Measurements from ENCODE around the gene MEAF6.

Gene MEAF6

DNA sequence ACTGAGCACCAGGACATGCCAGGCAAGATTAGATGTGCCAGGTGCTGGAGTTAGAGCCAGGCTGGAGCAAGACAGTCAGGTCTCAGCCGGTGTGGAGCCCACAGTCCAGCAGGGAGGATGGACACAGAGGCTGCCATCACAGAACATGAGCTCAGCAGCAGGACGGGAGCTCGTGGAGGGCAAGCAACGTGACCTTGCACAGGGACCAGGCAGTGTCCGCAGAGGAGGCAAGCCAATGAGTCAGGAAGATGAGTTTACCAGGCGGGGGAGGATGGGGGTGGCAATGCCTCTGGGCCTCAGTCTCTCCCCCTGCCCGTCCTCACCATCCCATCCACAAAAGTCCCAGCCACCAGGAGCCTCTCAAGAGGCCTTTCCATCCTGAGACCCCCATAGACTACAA, 60.9 kb downstream of the MEAF6 start:
- no peak overlapping the region for H3K4me3 ChIP-seq (IDR thresholded peaks at IDR 0.05; ENCODE audit: insufficient read depth, low read depth, low read length)
- H3K9ac ChIP-seq = no peak overlapping the region

DNA sequence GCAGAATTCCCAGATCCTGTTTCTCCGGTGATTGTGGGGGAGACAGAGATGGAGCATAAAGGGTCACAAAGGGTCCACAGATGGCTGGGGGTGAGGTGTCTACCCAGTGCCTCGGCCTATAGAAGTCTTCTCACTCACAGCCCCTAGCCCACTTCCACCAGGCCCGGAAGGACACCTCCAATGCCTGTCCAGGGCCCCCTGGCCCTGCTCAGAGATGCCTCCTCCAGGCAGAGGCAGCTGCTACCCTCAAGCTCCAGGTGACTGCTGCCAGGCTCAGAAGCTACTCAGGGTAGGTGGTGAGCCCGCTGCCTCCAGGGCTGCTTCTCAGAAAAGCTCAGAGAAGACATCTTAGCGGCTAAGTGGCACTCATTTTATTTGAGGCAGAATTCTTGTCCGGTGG, 62.1 kb downstream of the MEAF6 start:
- Histone ChIP-seq H3K9ac (no peak overlapping the region), H3K4me1 (ENCODE audit: low read depth, poor library complexity, severe bottlenecking) (peaks cover 9% of the 10 kb centered on the region), H3K27ac (no peak overlapping the region), H2AFZ (ENCODE audit: low read depth) (no peak overlapping the region), H3K79me2 (ENCODE audit: insufficient read depth, low read depth) (no peaks in the 10 kb centered on the region), H3K4me2 (no peak overlapping the region), H3K27me3 (ENCODE audit: insufficient read depth, low read depth) (no peaks in the 10 kb centered on the region), H3K4me3 (IDR thresholded peaks at IDR 0.05; ENCODE audit: insufficient read depth, low read depth, low read length) (no peak overlapping the region), H3K36me3 (ENCODE audit: insufficient read depth) (no peaks in the 10 kb centered on the region), H4K20me1 (ENCODE audit: insufficient read depth) (no peaks in the 10 kb centered on the region)
- TF ChIP-seq, protein P1, sequence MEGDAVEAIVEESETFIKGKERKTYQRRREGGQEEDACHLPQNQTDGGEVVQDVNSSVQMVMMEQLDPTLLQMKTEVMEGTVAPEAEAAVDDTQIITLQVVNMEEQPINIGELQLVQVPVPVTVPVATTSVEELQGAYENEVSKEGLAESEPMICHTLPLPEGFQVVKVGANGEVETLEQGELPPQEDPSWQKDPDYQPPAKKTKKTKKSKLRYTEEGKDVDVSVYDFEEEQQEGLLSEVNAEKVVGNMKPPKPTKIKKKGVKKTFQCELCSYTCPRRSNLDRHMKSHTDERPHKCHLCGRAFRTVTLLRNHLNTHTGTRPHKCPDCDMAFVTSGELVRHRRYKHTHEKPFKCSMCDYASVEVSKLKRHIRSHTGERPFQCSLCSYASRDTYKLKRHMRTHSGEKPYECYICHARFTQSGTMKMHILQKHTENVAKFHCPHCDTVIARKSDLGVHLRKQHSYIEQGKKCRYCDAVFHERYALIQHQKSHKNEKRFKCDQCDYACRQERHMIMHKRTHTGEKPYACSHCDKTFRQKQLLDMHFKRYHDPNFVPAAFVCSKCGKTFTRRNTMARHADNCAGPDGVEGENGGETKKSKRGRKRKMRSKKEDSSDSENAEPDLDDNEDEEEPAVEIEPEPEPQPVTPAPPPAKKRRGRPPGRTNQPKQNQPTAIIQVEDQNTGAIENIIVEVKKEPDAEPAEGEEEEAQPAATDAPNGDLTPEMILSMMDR (conservative IDR thresholded peaks at IDR 0.05; ENCODE audit: low read depth, low read length) = no peak

More for the DNA sequence above, 60.9 kb downstream of the MEAF6 start:
- Histone ChIP-seq H4K20me1 (ENCODE audit: insufficient read depth) (no peaks in the 10 kb centered on the region), H3K79me2 (ENCODE audit: insufficient read depth, low read depth) (no peaks in the 10 kb centered on the region), H3K27ac (no peak overlapping the region), H3K4me1 (ENCODE audit: low read depth, poor library complexity, severe bottlenecking) (peaks cover 9% of the 10 kb centered on the region), H3K4me2 (no peak overlapping the region), H3K27me3 (ENCODE audit: insufficient read depth, low read depth) (no peaks in the 10 kb centered on the region), H2AFZ (ENCODE audit: low read depth) (no peak overlapping the region), H3K36me3 (ENCODE audit: insufficient read depth) (no peaks in the 10 kb centered on the region)
- TF ChIP-seq, protein P1 (conservative IDR thresholded peaks at IDR 0.05; ENCODE audit: low read depth, low read length) = no peak

DNA sequence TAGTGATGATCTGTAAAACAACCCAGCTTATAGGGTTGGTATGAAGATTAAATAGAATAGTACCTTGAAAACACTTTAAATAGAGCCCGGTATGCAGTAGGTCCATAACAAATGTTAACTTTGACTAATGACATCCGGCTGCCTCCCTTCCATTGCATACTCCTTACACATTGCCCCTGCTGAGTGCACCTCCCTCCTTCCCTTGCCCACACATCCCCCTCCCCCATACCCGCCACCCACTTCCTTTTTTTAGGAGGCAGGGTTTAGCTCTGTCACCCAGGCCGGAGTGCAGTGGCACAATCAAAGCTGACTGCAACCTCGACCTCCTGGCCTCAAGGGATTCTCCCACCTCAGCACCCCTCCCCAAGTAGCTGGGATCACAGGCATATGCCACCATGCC, 64.6 kb downstream of the MEAF6 start:
- Histone ChIP-seq H4K20me1 (ENCODE audit: insufficient read depth) (no peaks in the 10 kb centered on the region), H3K4me1 (ENCODE audit: low read depth, poor library complexity, severe bottlenecking) (peaks cover under 1% of the 10 kb centered on the region), H3K36me3 (ENCODE audit: insufficient read depth) (no peaks in the 10 kb centered on the region), H3K4me3 (IDR thresholded peaks at IDR 0.05; ENCODE audit: insufficient read depth, low read depth, low read length) (no peak overlapping the region), H3K27ac (no peak overlapping the region), H3K9ac (no peak overlapping the region), H2AFZ (ENCODE audit: low read depth) (no peak overlapping the region), H3K79me2 (ENCODE audit: insufficient read depth, low read depth) (no peaks in the 10 kb centered on the region), H3K4me2 (no peak overlapping the region), H3K27me3 (ENCODE audit: insufficient read depth, low read depth) (peaks cover 7% of the 10 kb centered on the region; the same call in 1 of the 2 replicates)
- TF ChIP-seq, protein P1 (conservative IDR thresholded peaks at IDR 0.05; ENCODE audit: low read depth, low read length) = no peak

DNA sequence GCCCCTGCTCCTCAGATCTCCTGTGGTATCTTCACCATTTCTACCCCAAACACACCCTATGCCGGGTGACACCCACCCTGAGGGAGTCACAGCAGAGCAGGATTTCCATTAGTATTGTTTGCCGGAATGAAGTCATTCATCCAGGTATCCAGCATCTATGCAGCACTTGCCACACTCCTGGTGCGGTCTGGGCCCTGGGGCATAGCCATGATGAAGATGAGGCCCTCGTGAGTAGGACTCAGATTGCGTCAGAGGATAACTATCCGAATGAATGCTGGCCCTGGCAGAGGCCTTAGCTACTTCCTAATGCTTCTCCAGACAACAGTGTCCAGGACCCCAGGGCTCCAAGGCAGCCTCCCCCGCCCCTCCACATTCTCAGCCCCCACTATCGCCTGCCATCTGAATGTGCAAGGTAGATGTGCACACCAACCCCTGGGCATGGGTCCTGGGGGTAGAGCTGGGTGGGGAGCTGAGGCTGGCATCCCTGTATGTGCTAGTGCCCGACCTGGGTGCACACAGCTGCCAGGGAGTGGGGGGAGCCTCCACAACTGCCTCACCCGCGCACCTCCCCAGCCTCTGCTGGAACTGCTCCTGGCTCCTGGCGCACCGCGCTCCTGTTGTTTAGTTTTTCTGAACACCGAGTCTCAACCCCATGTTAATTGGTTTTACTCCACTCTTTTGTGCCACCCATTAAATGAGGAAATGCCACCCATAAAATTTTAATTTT, 65.7 kb downstream of the MEAF6 start:
- Histone ChIP-seq H3K4me1 (ENCODE audit: low read depth, poor library complexity, severe bottlenecking) (no peaks in the 10 kb centered on the region), H3K36me3 (ENCODE audit: insufficient read depth) (no peaks in the 10 kb centered on the region), H4K20me1 (ENCODE audit: insufficient read depth) (no peaks in the 10 kb centered on the region), H2AFZ (ENCODE audit: low read depth) (no peak overlapping the region), H3K79me2 (ENCODE audit: insufficient read depth, low read depth) (no peaks in the 10 kb centered on the region), H3K27ac (no peak overlapping the region), H3K4me2 (no peak overlapping the region), H3K27me3 (ENCODE audit: insufficient read depth, low read depth) (peaks cover 7% of the 10 kb centered on the region; the same call in 1 of the 2 replicates), H3K9ac (no peak overlapping the region), H3K4me3 (IDR thresholded peaks at IDR 0.05; ENCODE audit: insufficient read depth, low read depth, low read length) (no peak overlapping the region)
- TF ChIP-seq, protein P1 (conservative IDR thresholded peaks at IDR 0.05; ENCODE audit: low read depth, low read length) = no peak
